ENCODE data around the gene LMF1. TPM values are rescaled to one million over a fixed set of nuclear protein-coding genes. Genes with fewer than 3 reads are reported as not detected.
"Not testable (repeated sequence)": the region's sequence is repeated elsewhere in the genome, so short reads cannot be mapped to it uniquely, and the experiment has no call there.

Gene LMF1
- total RNA-seq, 1 experiment from 2014 or later = 12.8 TPM

GRCh38 chr16:836822-837221 lies 134.0 kb downstream of the LMF1 start:
- peaks cover 0 to 23% of the 10 kb centered on the region in 2 experiments; a peak in 2 of 4 replicates for H3K9me3 ChIP-seq (ENCODE audit: control insufficient read depth in 1 of 2, insufficient read depth in 1 of 2, low read depth in 1 of 2, low read length in 2 of 2)
- H3K36me3 ChIP-seq (ENCODE audit: control insufficient read depth in 1 of 2, insufficient read depth in 2 of 2, low read length in 2 of 2); H3K79me2 ChIP-seq (ENCODE audit: insufficient read depth, low read length); H3K9ac ChIP-seq (ENCODE audit: low read length); H3K27me3 ChIP-seq (ENCODE audit: insufficient read depth, low read length); POLR2A ChIA-PET; H4K20me1 ChIP-seq (ENCODE audit: insufficient read depth); H3K4me3 ChIP-seq (replicated peaks in 1 of 2; ENCODE audit: low read depth in 1 of 2, low read length in 2 of 2); ATAC-seq; H3K9me2 ChIP-seq (ENCODE audit: insufficient read depth); CTCF ChIA-PET; intact Hi-C loops (cut with micrococcal nuclease); H2AFZ ChIP-seq (ENCODE audit: low read depth, low read length, poor library complexity, severe bottlenecking); H3K4me1 ChIP-seq (ENCODE audit: control insufficient read depth in 1 of 2, insufficient read depth in 2 of 2, low read length in 2 of 2); RAD21 ChIA-PET (ENCODE audit: low non-redundant PET in 1 of 2, low total read pairs in 2 of 2, uncharacterized antibody in 2 of 2, unreplicated experiment in 2 of 2); H3K27ac ChIP-seq (ENCODE audit: low read depth, low read length); BruUV-seq (replicated peaks); H3K4me2 ChIP-seq (ENCODE audit: low read length); DNase-seq (ENCODE audit: low read depth, low spot score): not testable (repeated sequence)

GRCh38 chr16:836221-836620 lies 134.6 kb downstream of the LMF1 start:
- RAD21 ChIA-PET (ENCODE audit: low non-redundant PET in 1 of 2, low total read pairs in 2 of 2, uncharacterized antibody in 2 of 2, unreplicated experiment in 2 of 2) = no interaction called here
- no peaks in the 10 kb centered on the region for H4K20me1 ChIP-seq (ENCODE audit: insufficient read depth)
- no peak overlapping the region for H3K27ac ChIP-seq (ENCODE audit: low read depth, low read length)
- no peaks in the 10 kb centered on the region for H3K9me2 ChIP-seq (ENCODE audit: insufficient read depth)
- DNase-seq (ENCODE audit: low read depth, low spot score) (no peak), ATAC-seq (no peak)
- H2AFZ ChIP-seq (ENCODE audit: low read depth, low read length, poor library complexity, severe bottlenecking) = no peak overlapping the region
- no TSS peak for BruUV-seq (replicated peaks)
- H3K36me3 ChIP-seq (ENCODE audit: control insufficient read depth in 1 of 2, insufficient read depth in 2 of 2, low read length in 2 of 2) = no peaks in the 10 kb centered on the region
- no peaks in the 10 kb centered on the region for H3K27me3 ChIP-seq (ENCODE audit: insufficient read depth, low read length)
- no peaks in the 10 kb centered on the region for H3K79me2 ChIP-seq (ENCODE audit: insufficient read depth, low read length)
- peaks cover 0 to 23% of the 10 kb centered on the region in 2 experiments; a peak in 2 of 4 replicates for H3K9me3 ChIP-seq (ENCODE audit: control insufficient read depth in 1 of 2, insufficient read depth in 1 of 2, low read depth in 1 of 2, low read length in 2 of 2)
- H3K4me1 ChIP-seq (ENCODE audit: control insufficient read depth in 1 of 2, insufficient read depth in 2 of 2, low read length in 2 of 2) = no peaks in the 10 kb centered on the region
- TF ChIP-seq ZBTB33 (IDR thresholded peaks at IDR 0.05; ENCODE audit: extremely low read depth, insufficient replicate concordance, low read length) = no peak
- TF ChIP-seq CEBPB (IDR thresholded peaks at IDR 0.05; ENCODE audit: low read depth) = no peak
- TF ChIP-seq RAD21 (IDR thresholded peaks at IDR 0.05; ENCODE audit: low read depth) = no peak
- no peak for TF ChIP-seq EZH2phosphoT487 (IDR thresholded peaks at IDR 0.05; ENCODE audit: borderline replicate concordance)
- TF ChIP-seq ATF3 (IDR thresholded peaks at IDR 0.05) = no peak
- TF ChIP-seq EGR1 (IDR thresholded peaks at IDR 0.05; ENCODE audit: low read depth) = no peak
- no peak for TF ChIP-seq SIN3A (IDR thresholded peaks at IDR 0.05; ENCODE audit: low read depth)
- TF ChIP-seq POLR2A (IDR thresholded peaks at IDR 0.05; ENCODE audit: borderline replicate concordance, extremely low read depth, insufficient read depth, insufficient read length) = no peak
- TF ChIP-seq TCF7L2 (IDR thresholded peaks at IDR 0.05; ENCODE audit: borderline replicate concordance, extremely low read depth, insufficient read depth, insufficient read length) = no peak
- TF ChIP-seq SRF (IDR thresholded peaks at IDR 0.05; ENCODE audit: low read depth) = no peak
- TF ChIP-seq ELF1 (IDR thresholded peaks at IDR 0.05; ENCODE audit: borderline replicate concordance, low read depth) = no peak
- no peak for TF ChIP-seq CBX3 (IDR thresholded peaks at IDR 0.05; ENCODE audit: low read depth)
- no peak for TF ChIP-seq JUND (IDR thresholded peaks at IDR 0.05)
- no peak for TF ChIP-seq FOSL1 (IDR thresholded peaks at IDR 0.05; ENCODE audit: low read depth)
- no peak for TF ChIP-seq REST (IDR thresholded peaks at IDR 0.05; ENCODE audit: low read depth)
- TF ChIP-seq ZNF274 (IDR thresholded peaks at IDR 0.05; ENCODE audit: low read depth, low read length) = no peak
- no peak for TF ChIP-seq MAX (IDR thresholded peaks at IDR 0.05)
- CTCF ChIA-PET = no interaction called here
- POLR2A ChIA-PET = no interaction called here
- H3K4me3 ChIP-seq (replicated peaks in 1 of 2; ENCODE audit: low read depth in 1 of 2, low read length in 2 of 2) = no peak overlapping the region
- H3K4me2 ChIP-seq (ENCODE audit: low read length) = no peak overlapping the region
- no peak overlapping the region for H3K9ac ChIP-seq (ENCODE audit: low read length)
- intact Hi-C loops (cut with micrococcal nuclease) = no loop called here

Data from HCT116 (cell line).